GM21381 (cell line): ENCODE measurements around the gene MED15.

Experiments used
- ATAC-seq: cut with Tn5 transposase; IDR thresholded peaks from one replicate; pipeline ENCODE4 v1.9.1; 2021; ENCODE audit warnings: mild to moderate bottlenecking, moderate library complexity; ENCODE audit not compliant: unreplicated experiment

MED15 gene

DNA sequence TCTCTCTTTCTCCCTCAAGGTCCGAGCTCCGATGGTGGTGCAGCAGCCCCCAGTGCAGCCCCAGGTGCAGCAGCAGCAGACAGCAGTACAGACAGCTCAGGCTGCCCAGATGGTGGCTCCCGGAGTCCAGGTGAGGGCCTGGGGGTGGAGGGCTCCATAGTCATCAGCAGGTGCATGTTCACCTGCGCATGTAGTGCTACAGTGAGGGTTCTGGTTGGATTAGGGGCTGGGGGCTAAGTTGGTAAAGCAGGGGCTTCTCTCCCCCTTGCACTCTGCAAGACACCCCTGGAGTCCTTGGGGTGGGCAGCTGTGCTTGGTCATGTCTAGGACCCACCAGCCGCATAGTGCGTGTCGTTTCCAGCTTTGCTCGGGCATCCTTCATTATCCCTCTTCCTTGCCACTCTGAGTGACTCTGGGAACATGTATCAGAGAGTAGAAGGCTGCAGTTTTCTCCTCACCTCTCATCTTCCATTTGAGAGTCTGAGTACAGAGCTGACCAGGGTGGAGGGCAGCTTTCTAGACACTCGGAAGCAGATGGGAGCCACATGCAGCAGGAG lies 61.2 kb downstream of the MED15 start:
- no peak for ATAC-seq

DNA sequence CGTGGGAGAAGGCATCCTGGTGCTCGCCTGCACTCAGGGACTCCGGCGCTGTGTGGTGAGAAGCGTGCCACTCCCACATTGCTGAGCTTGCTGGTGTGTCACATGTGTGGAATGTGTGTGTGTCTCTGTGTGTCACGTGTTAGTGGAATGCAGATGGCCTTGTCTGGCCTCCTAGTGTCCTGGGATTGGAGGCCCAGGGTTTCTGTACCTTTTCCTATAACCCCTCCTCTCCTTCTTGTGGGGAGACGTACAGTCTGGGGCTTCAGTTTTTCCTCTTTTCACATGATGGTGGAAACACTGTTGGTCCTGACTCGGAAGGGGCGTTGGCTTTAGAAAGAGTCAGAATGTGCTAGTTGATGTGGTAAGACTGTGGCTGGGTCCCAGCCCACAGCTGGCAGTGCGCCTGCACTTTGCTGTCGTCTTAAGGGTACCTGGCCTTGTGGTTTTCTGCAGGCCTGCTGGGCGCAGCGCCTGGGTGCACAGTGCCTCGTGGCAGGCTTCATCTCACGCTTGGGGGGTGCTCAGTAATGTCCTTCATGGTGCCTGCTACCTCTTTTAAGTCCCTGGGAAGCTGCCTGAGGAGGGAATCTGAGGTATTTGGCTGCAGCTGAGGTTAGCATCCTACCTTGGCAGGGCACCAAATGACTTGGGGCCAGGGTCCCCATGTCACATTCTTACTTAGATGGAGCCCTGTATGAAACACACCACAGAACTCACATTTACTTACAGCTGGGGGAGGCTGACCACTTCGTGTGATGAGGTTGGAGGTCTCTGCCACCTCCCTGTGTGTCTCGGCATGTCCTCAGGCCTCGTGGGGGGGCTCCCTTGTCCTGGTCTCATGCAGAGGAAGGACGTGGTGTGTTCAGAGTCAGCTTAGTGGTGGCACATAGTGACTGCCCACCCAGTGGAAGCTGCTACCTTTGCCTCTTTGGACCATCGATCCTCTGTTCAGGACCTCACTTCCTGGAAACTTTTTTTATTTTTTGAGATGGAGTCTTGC lies 61.9 kb downstream of the MED15 start:
- peak; percentile 68 for ATAC-seq

DNA sequence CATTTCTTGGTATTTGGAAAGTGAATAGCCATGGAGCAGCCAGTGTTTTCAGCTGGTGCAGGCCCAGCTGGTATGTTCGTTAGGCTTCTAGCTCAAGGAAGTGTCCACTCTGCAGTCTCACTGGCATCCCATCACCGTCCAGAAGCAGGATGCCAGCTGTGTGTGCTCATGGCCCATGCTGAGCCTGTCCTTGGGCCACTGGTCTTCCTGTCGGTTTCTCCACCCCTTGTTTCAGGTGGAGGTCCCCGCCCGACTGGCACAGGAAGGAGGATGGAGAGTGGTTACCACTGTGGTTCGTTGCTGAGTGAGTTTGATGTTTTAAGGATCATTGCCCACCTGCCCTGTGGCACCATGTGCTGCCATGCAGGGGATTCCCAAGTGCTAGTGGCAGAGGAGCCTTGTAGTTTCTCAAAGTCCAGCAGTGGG lies 63.7 kb downstream of the MED15 start:
- ATAC-seq: no peak

DNA sequence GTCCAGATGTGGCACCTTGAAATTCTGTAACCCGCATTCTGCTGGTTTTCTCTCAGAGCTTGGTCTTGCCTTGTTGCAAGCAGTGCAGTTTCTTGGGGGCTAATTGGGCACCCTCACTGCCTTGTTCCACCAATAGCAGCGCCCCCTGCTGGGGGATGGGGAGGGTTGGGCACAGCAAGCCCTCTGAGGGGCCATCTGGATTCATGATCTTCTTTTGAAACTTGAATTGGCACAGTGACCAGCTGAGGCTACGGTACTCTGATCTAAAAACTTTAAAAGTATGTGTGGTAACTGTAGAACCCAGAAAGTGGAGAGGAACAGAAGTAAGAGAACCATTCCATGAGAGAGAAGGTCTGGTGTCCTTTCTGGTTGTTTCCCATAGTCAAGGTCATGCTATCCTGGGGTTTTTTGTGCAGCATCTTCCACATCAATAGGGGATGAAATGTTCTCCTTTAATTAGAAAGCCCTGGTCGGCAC lies 64.2 kb downstream of the MED15 start:
- ATAC-seq: no peak

DNA sequence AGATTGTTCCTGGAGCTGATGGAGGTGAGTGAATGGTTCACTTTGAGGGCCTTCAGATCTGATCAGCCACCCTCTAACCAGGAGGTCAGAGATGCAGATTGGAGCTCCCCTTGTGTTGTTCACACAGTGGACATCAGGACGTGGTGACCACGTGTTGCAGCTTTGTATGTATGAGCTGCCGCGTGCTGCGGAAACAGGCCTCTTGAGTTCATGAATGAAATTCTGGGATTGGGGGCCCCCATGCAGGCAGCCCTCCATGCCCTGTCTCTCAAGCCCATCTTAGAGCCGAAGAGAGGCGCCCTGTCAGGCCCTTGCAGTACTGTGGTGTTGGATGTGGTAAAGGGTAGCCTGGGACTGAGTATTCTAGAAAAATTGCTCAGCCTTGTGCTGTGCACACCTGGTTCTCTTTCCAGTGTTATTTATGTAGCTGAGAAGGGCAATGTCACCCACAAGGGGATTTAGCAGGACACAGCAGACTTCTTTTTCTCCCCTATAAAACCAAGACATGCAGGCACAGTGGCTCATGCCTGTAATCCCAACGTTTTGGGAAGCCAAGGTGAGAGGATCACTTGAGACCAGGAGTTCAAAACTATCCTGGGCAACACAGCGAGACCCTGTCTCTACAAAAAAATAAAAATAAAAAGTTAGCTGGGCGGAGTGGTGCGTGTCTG lies 64.9 kb downstream of the MED15 start:
- ATAC-seq: no peak

DNA sequence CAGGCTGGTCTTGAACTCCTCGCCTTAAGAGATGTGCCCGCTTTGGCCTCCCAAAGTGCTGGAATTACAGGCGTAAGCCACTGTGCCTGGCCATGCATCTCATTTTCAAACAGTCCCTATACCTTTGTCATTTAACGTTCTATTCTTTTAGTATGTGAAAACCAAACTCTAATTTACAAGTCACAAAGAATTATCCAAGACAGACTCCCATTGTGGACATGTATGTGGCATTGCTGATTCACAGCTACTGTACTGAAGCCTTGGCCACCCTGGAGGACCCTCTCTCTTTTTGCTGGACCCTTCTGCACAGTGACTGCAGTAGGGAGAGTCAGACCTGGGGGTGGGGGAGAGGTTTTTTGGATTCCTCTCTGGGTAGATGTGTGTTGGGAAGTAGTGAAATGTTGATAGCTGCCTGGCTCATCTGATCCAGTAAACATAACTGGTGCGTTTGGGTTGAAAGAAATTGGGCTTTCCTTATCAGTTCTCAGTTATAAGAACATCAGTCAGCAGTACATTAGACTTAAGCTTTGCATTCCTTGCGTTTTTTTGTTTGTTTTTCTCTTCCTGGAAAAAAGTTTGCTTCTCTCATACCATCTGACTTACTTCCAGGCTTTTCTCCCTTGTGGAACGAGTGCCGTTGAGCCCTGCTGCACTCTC lies 65.9 kb downstream of the MED15 start:
- ATAC-seq: no peak

DNA sequence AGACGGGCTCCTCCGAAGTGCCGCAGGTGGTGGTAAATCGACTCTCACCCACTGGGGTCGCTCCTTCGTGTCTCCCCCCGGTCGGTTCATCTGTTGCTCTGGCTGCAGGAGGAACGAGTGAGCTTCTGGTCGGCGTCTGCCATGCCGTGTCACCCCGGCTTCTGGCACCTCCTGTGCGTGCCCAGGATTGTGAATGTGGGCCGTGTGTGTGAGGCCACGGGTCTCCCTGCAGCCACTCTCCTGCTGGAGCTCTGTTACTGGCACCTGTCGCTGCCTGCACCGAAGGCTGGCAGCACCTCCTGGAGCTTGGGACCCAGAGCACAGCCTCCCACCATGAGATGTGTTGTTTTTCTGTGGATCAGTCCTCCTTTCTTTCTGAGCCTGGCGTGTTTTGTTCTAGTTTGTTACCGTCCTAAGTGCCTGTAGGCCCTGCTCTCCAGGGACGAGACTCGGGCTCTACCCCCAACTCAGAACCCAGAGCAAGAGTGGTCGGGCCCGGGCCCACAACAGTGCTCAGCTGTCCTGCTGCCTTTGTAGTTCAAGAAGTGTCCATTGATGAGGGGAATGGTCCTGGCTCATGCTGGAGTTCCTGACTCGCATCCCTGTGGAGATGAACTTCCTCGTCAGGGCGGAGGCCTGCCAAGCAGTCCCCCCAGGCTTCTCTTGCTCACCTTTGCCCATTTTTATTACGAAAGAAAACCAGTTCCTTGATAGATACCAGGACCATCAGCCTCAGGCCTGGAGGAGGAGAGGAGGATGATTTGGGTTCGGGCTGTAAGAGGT lies 66.6 kb downstream of the MED15 start:
- ATAC-seq: no peak

DNA sequence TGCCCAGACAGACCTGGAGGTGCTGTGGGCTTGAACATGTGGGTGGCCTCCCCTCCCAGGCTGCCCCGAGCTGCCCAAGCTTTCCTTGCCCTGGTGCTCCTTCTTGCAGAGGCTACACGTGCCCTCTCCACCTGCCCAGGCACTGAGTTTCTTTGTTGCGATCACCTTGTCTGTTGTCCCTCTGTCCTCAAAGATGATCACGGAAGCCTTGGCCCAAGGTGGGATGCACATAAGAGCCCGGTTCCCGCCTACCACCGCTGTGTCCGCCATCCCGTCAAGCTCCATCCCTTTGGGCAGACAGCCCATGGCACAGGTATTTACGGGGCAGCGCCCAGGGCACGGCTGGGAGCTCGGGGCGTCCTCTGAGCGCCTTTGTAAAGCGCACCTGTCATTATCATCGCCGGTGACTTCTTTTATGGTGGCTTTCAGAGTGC lies 67.5 kb downstream of the MED15 start:
- ATAC-seq: no peak

DNA sequence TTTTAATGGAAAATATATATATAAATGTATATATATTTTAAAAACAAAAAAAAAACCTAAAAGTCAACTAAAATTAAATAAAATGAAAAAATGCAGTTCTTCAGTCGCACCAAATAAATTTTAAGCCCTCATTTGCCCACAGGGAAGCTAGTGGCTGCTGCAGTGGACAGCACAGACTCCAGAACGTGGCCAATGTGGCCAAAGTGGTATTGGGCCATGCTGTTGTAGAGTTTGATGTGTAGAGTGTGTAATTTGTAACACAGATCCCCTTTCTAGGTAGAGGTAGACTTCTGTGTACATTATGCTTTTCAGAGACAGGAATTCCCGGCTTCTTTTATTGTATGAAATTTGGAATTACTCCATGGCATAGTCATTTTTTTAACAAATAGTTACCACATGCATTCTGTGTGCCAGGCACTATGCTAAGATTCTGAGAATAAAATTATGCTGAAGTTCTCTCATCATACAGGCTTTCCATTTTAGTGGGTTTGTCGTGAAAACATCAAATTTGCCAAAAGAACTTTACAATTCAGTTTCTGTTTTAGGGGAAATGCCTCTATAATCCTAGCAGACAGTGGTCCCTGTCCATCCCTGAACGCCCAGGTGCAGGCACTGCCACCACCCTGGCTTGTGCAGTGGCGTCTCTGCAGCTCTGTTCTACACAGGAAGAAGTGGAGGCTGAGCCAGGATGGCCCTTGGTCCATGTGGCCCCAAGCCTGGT lies 68.5 kb downstream of the MED15 start:
- no peak for ATAC-seq

DNA sequence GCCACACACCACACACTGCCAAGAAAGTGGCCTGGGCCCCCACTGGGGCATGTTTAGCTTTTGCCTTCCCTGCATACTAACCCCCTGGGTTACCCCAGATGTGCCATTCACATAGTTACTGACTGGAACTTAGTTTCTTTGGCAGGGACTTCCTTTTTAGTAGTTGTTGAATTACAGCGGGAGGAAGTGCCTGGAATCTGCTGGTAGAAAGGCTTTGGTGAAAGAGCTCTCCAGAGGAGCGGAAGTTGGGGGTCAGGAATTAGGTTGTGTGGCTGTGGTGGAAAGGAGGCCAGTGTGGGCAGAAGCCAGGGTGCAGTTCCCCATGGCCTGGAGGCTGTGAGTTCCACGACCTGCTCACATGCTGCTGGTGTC lies 69.0 kb downstream of the MED15 start:
- no peak for ATAC-seq

DNA sequence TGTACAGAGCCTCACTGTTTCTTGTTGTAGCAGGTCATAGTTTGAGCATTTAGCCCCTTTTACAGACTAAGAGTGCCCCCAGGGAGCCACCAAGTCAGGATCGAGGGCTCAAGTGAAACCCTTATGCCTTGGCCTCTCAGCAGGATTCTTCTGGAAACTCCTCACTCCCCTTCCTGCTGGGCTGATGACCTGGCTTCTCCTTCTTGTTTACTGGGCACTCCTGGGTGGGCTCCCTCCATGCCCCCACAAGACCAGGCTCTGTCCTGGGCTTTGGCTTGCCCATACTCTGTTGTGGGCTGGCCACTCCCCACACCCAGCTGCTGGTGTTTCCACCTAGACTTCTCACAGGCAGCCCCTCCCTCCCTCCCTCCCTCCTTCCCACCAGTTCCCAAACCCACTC lies 69.6 kb downstream of the MED15 start:
- no peak for ATAC-seq

DNA sequence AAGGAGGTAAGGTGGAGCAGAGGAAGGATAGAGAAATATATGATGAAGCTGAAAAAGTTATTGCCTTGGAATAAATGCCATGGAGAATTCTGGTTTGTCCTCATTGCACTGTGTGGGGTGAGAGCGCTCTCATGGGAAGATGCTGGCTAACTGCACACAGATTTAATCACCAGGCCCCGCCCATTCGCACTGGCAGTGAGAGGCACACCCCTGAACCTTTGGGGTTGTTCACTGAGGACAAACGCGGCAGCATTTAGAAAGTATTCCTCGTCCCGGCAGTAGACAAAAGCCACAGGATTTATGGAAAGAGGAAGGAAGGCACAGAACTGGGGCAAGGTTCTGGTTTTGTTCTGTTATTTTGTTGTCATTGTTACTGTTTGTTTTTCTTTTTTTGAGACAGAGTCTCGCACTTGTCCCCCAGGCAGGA lies 70.2 kb downstream of the MED15 start:
- no peak for ATAC-seq

DNA sequence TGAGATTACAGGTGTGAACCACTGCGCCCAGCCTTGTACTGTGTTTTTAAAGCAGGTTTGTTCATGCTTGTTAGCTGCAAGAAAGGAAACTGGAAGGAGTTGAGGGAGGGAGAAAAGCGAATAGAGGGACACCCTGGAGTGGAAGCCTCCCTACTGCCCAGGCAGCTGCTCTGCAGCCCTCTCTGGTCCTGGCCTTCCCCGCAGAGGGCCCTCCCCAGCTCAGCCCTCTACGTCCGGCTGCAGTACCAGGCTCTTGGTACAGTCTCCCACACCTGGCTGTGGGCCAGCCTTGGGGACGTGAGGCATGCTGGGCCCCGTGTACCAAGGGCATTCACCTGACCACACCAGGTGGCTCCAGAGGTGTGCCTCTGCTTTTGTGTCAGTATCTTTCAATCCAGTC lies 70.8 kb downstream of the MED15 start:
- ATAC-seq: no peak

DNA sequence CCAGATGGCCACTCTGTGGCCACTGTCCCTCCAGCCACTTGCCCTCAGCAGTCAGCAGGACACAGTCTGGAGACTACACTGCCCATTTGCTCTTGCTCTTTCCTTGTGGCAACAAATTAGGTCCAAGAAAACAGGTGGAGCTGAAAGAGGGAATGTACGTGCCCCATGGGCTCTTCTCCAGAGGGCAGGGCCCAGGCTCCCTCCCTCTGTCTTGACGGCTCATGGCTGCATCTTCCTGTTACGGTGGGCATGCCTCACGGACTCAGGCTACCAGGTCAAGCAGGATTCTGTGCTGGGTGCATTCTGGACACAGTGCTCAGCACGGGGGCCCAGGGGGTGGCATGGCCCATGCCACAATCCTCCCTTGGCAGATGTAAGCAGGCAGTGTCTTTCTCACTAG lies 71.3 kb downstream of the MED15 start:
- ATAC-seq: no peak

DNA sequence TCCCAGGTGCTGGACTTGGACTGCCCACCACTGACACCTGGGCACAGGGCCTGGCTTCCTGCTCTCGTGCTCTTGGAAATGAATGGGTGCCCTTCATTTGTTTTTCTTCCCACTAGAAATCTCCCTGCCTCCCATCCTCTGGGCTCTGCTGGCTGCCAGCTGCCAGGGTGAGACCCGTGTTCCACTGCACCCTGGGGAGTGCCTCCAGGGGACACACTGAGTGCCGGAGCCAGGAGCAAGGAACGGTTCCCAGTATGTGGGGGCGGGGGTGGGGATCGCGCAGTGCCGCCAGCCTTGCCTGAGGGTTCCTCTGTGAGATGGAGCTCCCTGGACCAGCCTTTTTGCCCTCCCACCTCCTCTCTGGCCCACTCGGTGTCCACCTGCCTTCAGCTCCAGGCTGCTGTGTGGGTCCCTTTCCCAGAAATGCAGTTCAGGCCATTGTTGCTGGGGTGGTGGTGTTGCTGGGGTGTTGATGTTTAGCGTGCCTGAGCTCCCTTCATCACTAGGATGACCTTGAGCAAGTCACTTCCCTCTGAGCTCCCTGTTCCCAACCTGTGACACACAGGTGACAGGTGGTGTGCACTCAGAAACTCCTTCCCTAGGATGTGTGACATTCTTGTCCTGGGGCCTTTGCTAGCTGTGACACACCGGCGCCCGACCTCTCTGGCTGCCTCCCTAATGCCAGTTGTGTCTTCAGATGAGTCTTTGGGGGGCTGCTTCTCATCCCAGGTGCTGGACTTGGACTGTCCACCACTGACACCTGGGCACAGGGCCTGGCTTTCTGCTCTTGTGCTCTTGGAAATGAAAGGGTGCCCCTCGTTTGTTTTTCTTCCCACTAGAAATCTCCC lies 72.1 kb downstream of the MED15 start:
- no peak for ATAC-seq

DNA sequence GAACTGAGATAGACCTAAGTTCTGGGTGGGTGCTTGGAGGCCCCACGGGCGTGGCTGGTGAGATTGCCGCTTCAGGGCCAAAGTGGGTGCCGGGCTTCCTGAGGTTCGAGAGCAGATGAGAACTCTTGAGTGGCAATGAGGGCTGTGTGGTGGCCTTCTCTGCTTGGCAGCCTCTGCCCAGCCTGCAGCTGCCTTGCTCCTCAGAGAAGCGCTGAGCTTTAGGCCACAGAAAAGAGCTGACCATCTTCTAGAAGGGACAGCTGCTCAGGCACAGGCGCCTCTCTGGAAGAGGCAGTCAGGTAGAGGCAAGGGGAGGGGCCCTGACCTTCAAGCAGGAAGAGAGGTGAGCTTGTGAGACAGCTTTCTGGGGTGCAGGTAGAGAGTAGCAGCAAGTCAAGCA lies 72.8 kb downstream of the MED15 start:
- ATAC-seq: no peak

DNA sequence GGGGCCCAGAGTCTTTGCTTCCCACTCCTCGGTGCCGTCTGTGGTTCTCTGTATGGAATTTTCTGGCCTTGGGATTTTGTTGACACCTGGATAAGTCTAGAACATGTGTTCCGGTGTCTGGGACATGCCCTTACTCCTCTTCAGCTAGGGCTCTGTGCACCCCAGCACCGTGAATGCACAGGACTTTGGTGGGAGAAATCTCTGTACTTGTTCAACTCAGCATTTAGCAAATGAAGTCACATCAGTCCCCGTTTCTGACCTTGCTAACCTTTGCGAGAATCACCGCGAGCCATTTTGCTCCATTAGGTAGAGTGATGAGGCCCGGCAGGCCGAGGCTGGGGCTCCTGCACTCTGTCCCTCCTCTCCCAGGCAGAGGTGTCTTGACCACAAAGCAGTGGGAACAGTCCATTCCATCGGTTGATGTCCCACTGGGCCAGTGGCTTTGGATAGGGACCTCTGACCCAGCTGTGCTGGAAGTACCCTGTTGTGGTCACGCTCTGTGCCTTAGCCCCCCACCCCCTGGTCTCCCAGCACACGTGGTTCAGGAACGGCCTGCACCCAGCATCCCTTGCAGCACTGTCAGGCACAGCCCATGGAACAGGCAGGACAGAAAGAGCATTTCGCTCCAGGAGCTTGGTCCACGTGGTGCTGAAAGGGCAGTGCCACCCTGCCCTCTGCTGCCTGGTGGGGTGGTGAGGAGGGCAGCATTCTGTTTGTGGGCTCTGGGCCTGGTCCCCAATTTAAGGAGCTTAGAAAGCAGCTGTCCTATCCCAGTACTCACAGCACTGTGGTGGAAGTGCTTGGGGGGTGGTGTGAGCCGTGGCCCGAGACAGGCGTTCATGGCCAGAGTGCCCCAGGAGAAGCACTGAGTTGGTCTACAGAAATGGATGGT lies 73.4 kb downstream of the MED15 start:
- ATAC-seq: no peak
